ENCODE data around the gene LIMS2. TPM values are rescaled to one million over a fixed set of nuclear protein-coding genes. Genes with fewer than 3 reads are reported as not detected.

LIMS2 gene
- total RNA-seq, 1 donor from 2014 or later: 171 TPM

DNA sequence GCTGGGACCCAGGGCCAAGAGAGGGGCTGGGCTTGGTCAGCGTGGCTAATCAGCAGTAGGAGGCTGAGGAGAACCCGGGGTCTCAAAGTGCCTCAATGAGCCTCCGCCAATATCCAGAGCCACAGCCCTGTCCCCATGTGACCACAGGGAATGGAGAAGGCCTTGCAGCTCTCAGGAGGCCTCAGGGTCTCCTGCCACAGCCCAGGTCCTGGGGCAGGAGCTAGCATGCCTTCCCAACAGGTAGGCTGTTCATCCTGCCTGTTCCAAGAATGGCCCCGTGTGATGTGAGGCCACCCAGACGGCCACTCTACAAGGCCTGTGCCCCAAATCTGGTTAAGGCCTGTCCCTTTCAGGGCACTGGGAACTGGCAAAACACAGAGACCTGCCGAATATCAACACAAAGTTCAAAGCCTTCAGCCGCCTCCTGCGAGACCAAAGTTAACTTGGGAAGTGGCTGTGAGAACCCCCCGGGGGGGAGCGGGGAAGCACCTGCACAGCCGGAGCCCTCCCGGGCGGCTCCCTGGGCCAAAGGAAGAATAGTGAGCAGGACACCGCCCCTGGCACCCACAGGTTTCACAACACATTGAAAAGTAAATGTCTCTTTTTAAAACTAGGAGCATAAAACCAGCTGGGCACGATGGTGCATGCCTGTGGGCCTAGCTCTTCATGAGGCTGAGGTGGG is 4.5 kb upstream of the LIMS2 start:
- Mint-ChIP-seq H3K4me3 (ENCODE audit: unreplicated experiment) (no peak overlapping the region), H3K9me3 (ENCODE audit: low read depth) (no peaks in the 10 kb centered on the region), H3K27ac (ENCODE audit: unreplicated experiment) (no peak overlapping the region), H3K36me3 (ENCODE audit: low read depth) (no peaks in the 10 kb centered on the region), H3K4me1 (ENCODE audit: low read depth) (peaks cover 39% of the 10 kb centered on the region), H3K27me3 (ENCODE audit: low read depth) (no peaks in the 10 kb centered on the region)
- TF ChIP-seq, protein P1, sequence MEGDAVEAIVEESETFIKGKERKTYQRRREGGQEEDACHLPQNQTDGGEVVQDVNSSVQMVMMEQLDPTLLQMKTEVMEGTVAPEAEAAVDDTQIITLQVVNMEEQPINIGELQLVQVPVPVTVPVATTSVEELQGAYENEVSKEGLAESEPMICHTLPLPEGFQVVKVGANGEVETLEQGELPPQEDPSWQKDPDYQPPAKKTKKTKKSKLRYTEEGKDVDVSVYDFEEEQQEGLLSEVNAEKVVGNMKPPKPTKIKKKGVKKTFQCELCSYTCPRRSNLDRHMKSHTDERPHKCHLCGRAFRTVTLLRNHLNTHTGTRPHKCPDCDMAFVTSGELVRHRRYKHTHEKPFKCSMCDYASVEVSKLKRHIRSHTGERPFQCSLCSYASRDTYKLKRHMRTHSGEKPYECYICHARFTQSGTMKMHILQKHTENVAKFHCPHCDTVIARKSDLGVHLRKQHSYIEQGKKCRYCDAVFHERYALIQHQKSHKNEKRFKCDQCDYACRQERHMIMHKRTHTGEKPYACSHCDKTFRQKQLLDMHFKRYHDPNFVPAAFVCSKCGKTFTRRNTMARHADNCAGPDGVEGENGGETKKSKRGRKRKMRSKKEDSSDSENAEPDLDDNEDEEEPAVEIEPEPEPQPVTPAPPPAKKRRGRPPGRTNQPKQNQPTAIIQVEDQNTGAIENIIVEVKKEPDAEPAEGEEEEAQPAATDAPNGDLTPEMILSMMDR (IDR thresholded peaks at IDR 0.05): no peak
- no peak for DNase-seq (ENCODE audit: low spot score)

DNA sequence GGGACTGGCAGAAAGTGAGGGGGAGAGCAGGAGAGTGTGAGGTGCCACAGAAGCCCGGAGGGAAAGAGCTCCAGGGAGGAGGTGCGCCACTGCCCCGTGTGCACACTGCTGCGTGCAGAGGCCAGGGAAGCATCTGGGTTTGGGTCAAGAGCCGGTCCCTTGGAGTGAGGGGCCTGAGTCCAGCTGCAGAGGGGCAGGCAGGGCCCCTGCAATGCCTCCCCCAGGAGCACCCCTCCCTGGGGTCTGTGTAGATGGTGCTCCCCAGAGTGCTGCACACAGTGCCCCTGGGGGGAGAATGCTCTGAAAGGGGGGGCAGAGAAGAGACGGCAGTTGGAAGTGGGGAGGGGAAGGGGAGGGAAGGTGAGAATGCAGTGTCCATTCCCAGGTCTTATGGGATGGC is 3.7 kb upstream of the LIMS2 start:
- H3K27me3 Mint-ChIP-seq (ENCODE audit: low read depth): no peaks in the 10 kb centered on the region
- DNase-seq (ENCODE audit: low spot score): no peak
- H3K4me1 Mint-ChIP-seq (ENCODE audit: low read depth): peaks cover 40% of the 10 kb centered on the region
- H3K36me3 Mint-ChIP-seq (ENCODE audit: low read depth): no peaks in the 10 kb centered on the region
- TF ChIP-seq, protein P1 (IDR thresholded peaks at IDR 0.05): no peak
- H3K27ac Mint-ChIP-seq (ENCODE audit: unreplicated experiment): no peak overlapping the region
- no peaks in the 10 kb centered on the region for H3K9me3 Mint-ChIP-seq (ENCODE audit: low read depth)
- no peak overlapping the region for H3K4me3 Mint-ChIP-seq (ENCODE audit: unreplicated experiment)

DNA sequence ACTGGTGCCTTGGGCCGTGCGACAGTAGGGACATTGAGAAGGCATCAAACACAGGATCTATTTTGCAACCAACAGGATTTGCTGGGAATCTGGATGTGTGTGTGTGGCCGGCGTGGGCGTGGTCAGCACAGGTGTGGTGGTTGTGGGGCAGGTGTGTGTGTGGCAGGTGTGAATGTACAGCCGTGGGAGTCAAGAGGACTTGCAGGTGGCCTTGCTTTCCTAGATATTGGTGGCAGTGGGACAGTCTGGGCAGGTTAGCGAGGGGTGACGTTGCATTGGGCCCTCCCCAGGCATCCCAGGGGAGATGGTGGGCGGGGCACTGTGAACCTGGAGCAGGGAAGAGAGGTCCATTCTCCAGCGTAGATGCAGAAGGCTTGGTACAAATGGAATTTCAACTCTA is 3.2 kb upstream of the LIMS2 start:
- Mint-ChIP-seq H3K36me3 (ENCODE audit: low read depth) (no peaks in the 10 kb centered on the region), H3K9me3 (ENCODE audit: low read depth) (no peaks in the 10 kb centered on the region), H3K27me3 (ENCODE audit: low read depth) (no peaks in the 10 kb centered on the region), H3K4me1 (ENCODE audit: low read depth) (peaks cover 40% of the 10 kb centered on the region), H3K4me3 (ENCODE audit: unreplicated experiment) (no peak overlapping the region), H3K27ac (ENCODE audit: unreplicated experiment) (no peak overlapping the region)
- TF ChIP-seq, protein P1 (IDR thresholded peaks at IDR 0.05): no peak
- DNase-seq (ENCODE audit: low spot score): no peak

DNA sequence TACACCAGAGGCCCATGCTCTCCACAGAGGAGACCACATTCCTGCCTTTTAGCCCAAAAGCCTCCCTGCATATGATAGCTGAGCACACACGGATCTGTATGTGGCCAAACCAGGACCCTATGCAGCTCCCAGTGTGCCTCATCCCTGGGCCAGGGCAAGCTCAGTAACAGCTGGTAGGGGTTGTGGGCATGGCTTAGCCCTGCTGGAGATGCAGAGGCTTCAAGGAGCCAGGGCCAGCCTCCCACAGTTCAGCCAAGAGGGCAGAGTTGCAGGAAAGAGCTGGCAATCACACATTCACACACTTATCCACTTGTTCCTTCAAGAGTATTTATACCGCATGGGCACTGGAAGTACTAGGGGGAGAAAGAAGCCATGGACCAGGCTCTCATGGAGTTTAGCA is 1.6 kb upstream of the LIMS2 start:
- Mint-ChIP-seq H3K4me3 (ENCODE audit: unreplicated experiment) (peak overlapping the region; percentile 24), H3K27ac (ENCODE audit: unreplicated experiment) (no peak overlapping the region), H3K4me1 (ENCODE audit: low read depth) (peaks cover 41% of the 10 kb centered on the region), H3K9me3 (ENCODE audit: low read depth) (no peaks in the 10 kb centered on the region), H3K27me3 (ENCODE audit: low read depth) (no peaks in the 10 kb centered on the region), H3K36me3 (ENCODE audit: low read depth) (peaks cover 4% of the 10 kb centered on the region)
- DNase-seq (ENCODE audit: low spot score): no peak
- TF ChIP-seq, protein P1 (IDR thresholded peaks at IDR 0.05): no peak

DNA sequence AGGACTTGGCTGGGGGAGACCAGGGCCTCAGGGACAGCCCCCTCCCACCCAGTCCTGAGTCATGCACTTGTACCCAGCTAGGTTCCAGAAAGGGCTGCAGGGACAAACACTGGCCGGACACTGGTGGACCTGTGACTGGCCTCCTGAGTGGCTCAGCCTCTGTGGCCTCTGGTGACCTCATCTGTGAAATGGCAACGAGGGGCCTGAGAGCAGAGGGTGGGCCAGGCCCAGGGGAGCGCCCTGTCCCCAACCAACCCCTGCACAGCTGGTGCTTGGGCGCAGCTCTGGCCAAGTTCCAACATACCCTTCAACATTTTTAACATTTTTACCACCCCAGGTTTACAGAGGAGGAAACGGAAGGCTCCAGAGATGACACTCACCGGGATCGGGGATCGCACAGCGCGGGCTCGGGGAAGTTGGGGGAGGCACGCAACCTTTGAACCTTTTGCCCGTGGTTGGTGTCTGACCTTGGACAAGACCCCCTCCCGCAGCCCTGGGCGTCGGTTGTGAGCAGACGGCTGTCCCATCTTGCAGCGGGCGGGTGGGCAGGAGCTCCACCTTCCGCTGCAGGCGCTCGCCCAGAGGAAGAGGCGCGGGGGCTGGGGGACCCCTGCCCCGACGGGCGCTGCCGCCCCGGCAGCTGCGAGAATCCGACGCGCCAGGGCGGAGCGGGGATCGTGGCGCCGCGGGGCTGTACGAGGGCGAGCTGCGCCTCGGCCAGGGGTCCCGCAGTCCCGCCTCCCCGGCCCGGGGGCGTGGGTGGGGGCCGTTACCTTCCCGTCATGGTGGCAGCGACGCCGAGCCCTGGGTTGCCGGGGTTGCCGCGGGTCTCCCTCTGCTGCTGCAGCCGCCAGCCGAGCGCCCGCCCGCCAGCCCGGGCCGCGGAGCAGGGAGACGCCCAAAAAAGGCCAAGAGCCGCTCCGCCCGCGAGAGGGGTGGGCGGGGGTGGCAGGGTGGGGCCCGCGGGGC is 805 bp downstream of the LIMS2 start:
- TF ChIP-seq, protein P1 (IDR thresholded peaks at IDR 0.05): no peak
- H3K27me3 Mint-ChIP-seq (ENCODE audit: low read depth): no peaks in the 10 kb centered on the region
- no peak for DNase-seq (ENCODE audit: low spot score)
- H3K9me3 Mint-ChIP-seq (ENCODE audit: low read depth): no peaks in the 10 kb centered on the region
- peak overlapping the region; percentile 96 for H3K4me3 Mint-ChIP-seq (ENCODE audit: unreplicated experiment)
- peak overlapping the region; percentile 92 for H3K27ac Mint-ChIP-seq (ENCODE audit: unreplicated experiment)
- H3K36me3 Mint-ChIP-seq (ENCODE audit: low read depth): peaks cover 6% of the 10 kb centered on the region
- peaks cover 56% of the 10 kb centered on the region for H3K4me1 Mint-ChIP-seq (ENCODE audit: low read depth)
